Adipocyte (in vitro differentiated cells): ENCODE results near the gene NPPA.
A peak's percentile ranks its signal among the peaks of the same experiment; 100 is the strongest.
"Not testable (repeated sequence)": the region's sequence is repeated elsewhere in the genome, so short reads cannot be mapped to it uniquely, and the experiment has no call there.

ENCODE experiments used
- DNase-seq: peaks from one replicate; pipeline ENCODE4 v3.0.0-alpha.2; 2015; ENCODE audit warnings: low read depth
- H3K27me3 ChIP-seq: replicated peaks from 2 replicates; pipeline ENCODE4 v1.7.0; 2013; ENCODE audit warnings: mild to moderate bottlenecking, low read length, moderate library complexity; ENCODE audit not compliant: control insufficient read depth, insufficient read depth
- H3K36me3 ChIP-seq: 2 replicates; pipeline ENCODE4 v1.7.0; 2013; ENCODE audit warnings: low read length, mild to moderate bottlenecking, moderate library complexity; ENCODE audit not compliant: control insufficient read depth, insufficient read depth, severe bottlenecking
- H3K4me1 ChIP-seq: 2 replicates; pipeline ENCODE4 v1.7.0; 2013; ENCODE audit warnings: mild to moderate bottlenecking, low read length, moderate library complexity; ENCODE audit not compliant: control insufficient read depth, insufficient read depth
- H3K4me3 ChIP-seq: 2 replicates; pipeline ENCODE4 v1.7.0; 2013; ENCODE audit warnings: mild to moderate bottlenecking, low read length, moderate library complexity
- H3K9ac ChIP-seq: 2 replicates; pipeline ENCODE4 v1.7.0; 2013; ENCODE audit warnings: mild to moderate bottlenecking, low read length, moderate library complexity
- H3K9me3 ChIP-seq: 2 replicates; pipeline ENCODE4 v1.7.0; 2013; ENCODE audit warnings: mild to moderate bottlenecking, low read length, moderate library complexity; ENCODE audit not compliant: control insufficient read depth

NPPA gene

DNA sequence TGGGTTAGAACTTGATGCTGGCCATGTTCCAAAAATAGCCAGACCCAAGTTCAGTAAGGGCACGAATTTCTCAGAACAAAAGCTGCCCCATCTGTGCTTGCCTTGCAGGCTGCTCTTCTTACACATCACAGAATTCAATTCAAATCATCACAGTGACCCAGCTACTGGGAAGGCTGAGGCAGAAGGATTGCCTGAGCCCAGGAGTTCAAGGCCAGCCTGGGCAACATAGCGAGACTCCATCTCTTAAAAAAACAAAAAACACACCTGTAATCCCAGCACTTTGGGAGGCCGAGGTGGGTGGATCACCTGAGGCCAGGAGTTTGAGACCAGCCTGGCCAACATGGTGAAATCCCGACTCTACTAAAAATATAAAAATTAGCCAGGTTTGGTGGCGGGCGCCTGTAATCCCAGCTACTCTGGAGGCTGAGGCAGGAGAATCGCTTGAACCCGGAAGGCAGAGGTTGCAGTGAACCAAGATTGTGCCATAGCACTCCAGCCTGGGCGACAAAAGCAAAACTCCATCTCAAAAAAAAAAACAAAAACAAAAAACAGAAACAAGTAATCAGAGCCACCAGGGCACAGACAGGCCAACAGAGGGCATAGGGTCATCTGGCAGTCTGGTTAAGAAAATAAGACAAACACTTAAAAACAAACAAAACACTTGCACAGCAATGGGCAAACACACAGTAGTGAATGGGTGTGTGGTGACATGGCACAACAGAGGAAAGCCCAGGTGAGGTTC, 43.5 kb downstream of the NPPA start:
- not testable (repeated sequence) for DNase-seq, H3K27me3 ChIP-seq, H3K9me3 ChIP-seq
- Histone ChIP-seq H3K4me1 (peaks cover 50% of the 10 kb centered on the region), H3K4me3 (peak overlapping the region; percentile 95), H3K9ac (peak overlapping the region; percentile 94), H3K36me3 (peaks cover 27% of the 10 kb centered on the region)

DNA sequence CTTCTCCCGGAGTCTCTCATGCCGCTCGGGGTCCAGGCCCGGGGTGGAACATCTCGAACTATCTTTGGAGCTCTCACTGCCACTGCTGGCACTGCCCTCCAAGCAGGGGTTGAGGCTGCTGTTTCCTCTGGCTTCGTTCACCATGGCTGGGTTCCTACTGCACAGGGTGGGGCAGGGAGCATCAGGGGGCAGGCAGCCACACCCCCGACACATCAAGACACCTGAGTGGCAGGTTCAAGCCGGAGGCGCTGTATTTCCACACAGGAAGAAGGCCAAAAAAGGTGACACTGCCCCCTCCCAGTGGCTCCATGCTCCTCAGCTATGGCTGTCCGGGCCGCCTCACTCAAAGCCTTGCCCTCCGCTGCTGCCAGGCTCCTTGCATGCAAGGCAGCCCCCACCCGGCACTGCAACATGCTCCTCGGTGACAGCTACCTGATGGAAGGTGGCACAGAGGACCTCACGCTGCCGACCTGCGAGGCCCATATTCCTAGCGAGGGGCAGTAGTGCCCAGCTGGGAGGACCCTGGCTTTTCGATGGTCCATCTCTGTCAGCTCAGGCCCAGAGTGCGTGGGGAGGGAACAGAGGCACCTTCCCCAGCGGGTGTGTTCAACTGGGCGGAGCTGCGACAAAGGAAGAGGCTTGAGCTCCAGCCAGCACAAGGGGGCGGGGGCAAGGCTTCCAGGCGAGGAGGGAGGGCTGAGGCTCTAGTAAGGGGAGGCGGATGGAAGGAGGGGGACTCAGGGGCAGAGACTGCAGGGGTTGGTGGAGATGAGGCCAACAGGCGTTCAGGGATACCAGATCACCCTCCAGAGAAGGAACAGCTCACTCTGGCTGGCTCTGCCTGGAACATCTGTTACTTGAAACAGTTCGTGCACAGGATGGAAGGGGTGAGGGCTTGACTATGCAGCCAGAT, 44.4 kb downstream of the NPPA start:
- peak overlapping the region; percentile 95 for H3K4me3 ChIP-seq
- H3K4me1 ChIP-seq: peaks cover 50% of the 10 kb centered on the region
- peaks cover 26% of the 10 kb centered on the region for H3K36me3 ChIP-seq
- H3K27me3 ChIP-seq: no peaks in the 10 kb centered on the region
- H3K9me3 ChIP-seq: no peaks in the 10 kb centered on the region
- DNase-seq: peak; percentile 98
- peak overlapping the region; percentile 91 for H3K9ac ChIP-seq

DNA sequence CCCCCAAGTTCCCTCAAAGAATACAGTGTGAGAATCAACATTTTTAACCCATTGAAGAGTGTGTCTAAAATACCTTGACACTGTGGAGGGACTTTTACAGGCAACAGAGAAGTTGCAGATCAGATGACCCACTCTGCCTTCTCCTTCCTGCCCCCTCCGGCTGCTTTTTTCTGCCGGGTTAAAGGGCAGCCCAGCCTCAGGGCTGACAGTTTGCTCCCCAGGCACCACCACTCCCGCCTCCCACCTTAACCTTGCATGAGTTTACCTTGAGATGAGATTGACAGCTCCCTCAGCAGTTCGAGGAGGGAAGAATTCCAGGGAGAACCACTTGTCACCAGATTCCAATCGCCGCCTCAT, 45.0 kb downstream of the NPPA start:
- Histone ChIP-seq H3K36me3 (peaks cover 24% of the 10 kb centered on the region), H3K4me1 (peaks cover 50% of the 10 kb centered on the region), H3K4me3 (peak overlapping the region; percentile 95), H3K27me3 (no peaks in the 10 kb centered on the region), H3K9ac (peak overlapping the region; percentile 91), H3K9me3 (no peaks in the 10 kb centered on the region)
- DNase-seq: peak; percentile 43

DNA sequence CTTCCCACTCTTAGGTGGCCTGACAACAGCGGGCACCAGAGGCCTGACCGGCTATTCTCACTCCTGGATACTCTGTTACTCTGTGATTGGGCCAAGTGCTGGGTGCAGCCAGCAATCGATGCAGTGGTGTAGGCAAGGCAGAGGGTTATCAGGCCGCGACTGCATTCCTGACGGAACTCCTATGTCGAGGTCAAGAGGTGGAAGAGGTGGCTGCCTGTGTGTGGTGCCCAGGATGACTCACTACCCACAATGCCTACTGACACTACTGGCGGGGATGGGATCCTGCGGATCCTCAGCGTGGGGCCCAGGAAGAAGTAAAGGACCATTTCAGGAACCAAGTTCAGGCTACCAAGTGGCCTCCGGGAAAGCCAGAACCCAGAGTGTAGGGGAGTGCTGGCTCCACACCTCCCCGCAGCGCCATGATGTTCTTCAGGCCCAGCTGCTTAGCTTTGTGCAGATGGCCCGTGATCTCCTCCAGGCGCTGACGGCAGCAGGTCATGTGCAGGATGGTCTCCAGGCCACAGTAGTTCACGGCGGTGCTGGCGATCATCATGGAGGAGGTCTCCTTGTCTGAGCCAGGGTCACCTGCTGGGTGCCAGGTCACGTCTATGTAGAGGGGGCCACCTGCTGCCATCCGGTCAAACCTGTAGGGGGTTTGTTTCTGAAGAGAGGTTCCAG, 46.7 kb downstream of the NPPA start:
- peaks cover 52% of the 10 kb centered on the region for H3K4me1 ChIP-seq
- H3K36me3 ChIP-seq: peaks cover 27% of the 10 kb centered on the region
- H3K9me3 ChIP-seq: no peaks in the 10 kb centered on the region
- H3K27me3 ChIP-seq: no peaks in the 10 kb centered on the region
- no peak for DNase-seq
- H3K4me3 ChIP-seq: peak overlapping the region; percentile 16
- H3K9ac ChIP-seq: no peak overlapping the region

DNA sequence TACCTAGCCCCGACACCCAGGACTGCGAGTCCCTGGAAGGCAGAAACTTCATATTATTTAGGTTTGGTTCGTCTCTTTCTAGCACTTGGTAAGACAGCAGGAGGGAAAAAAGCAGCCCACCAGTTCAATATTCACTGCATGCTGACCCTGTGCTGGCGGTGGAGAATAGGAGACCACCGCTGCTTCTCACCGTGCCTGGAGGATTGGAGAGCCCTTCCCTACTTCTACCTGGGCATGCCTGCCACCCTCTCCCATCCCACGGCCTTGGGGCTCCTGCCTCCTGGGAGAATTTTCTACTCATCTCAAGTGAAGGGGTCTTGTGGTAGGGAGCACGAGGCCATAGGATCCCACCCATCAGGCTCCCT, 47.2 kb downstream of the NPPA start:
- Histone ChIP-seq H3K9ac (no peak overlapping the region), H3K4me1 (peaks cover 52% of the 10 kb centered on the region), H3K36me3 (peaks cover 33% of the 10 kb centered on the region), H3K9me3 (no peaks in the 10 kb centered on the region), H3K27me3 (no peaks in the 10 kb centered on the region), H3K4me3 (no peak overlapping the region)
- DNase-seq: no peak

DNA sequence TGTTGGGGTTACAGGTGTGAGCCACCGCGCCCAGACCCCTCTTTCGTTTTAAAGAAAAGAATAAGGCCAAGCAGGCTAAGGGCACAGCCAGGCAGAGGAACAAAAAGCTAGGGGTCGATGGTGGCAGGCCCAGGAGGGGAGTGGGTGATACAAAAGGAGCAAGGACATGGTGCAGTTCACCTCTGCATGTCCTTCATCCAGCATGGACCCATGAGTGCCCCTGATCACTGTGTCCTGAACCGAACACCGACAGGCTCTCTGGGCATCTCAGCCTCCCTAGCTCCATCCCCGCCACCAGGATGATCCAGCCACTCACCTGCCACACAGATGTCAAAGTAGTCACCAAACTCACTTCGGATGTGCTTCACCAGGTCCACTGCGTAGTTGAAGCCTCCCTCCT, 47.7 kb downstream of the NPPA start:
- no peaks in the 10 kb centered on the region for H3K9me3 ChIP-seq
- no peaks in the 10 kb centered on the region for H3K27me3 ChIP-seq
- H3K4me1 ChIP-seq: peaks cover 52% of the 10 kb centered on the region
- H3K9ac ChIP-seq: no peak overlapping the region
- H3K4me3 ChIP-seq: no peak overlapping the region
- DNase-seq: no peak
- H3K36me3 ChIP-seq: peaks cover 37% of the 10 kb centered on the region

DNA sequence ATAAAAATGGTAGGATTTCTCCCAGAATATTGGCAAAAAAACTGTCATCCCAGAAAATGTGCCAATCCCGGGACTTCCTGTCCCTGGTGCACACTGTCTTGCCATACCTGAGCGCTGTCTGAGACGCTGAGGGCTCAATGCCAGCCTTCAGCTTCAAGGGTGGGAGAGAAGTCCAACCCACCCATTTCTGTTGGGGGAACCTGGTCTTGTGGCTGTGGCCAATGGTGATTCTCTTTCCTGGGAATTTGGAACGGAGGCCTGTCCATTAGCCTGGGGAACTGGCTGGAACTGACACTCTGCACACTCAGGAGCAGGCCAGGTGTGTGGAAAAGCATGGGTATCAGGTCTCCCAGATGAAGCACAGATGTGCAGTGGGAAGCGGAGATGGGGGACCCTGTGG, 48.5 kb downstream of the NPPA start:
- Histone ChIP-seq H3K27me3 (no peaks in the 10 kb centered on the region), H3K9ac (no peak overlapping the region), H3K4me3 (no peak overlapping the region), H3K4me1 (peaks cover 47% of the 10 kb centered on the region), H3K36me3 (peaks cover 45% of the 10 kb centered on the region), H3K9me3 (no peaks in the 10 kb centered on the region)
- DNase-seq: no peak

DNA sequence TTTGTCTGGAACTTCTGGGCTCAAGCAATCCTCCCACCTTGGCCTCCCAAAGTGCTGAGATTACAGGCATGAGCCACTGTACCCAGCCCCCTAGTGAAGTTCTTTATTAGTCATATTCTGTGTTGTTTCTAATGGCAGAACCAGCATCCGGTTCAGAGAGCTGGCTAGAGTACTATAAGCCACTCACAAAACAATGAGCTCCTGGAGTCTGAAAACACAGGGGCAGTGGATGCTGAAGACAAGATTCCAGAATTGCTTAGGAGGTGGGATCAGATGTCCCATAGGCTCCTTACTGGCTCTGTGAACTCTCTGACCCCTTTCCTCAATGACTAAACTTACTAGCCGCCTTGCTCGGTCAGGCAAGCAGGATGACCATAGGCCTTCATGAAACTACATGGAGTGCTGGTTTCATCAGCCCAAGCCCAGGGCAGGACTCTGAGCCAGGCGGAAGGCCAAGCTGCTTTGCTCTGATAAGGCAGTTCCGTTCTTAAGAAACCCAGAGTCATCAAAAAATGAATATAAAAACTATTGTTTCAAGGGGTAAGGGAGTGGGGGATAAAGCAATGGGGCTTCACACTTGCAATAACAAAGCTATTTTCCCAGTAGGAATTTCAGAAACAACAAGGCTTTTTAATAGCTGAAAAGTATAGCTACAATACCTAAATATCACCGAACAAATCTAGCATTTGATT, 49.9 kb downstream of the NPPA start:
- H3K9ac ChIP-seq: peak overlapping the region; percentile 20
- peaks cover 35% of the 10 kb centered on the region for H3K4me1 ChIP-seq
- no peaks in the 10 kb centered on the region for H3K9me3 ChIP-seq
- H3K36me3 ChIP-seq: peaks cover 54% of the 10 kb centered on the region
- DNase-seq: no peak
- no peak overlapping the region for H3K4me3 ChIP-seq
- no peaks in the 10 kb centered on the region for H3K27me3 ChIP-seq

DNA sequence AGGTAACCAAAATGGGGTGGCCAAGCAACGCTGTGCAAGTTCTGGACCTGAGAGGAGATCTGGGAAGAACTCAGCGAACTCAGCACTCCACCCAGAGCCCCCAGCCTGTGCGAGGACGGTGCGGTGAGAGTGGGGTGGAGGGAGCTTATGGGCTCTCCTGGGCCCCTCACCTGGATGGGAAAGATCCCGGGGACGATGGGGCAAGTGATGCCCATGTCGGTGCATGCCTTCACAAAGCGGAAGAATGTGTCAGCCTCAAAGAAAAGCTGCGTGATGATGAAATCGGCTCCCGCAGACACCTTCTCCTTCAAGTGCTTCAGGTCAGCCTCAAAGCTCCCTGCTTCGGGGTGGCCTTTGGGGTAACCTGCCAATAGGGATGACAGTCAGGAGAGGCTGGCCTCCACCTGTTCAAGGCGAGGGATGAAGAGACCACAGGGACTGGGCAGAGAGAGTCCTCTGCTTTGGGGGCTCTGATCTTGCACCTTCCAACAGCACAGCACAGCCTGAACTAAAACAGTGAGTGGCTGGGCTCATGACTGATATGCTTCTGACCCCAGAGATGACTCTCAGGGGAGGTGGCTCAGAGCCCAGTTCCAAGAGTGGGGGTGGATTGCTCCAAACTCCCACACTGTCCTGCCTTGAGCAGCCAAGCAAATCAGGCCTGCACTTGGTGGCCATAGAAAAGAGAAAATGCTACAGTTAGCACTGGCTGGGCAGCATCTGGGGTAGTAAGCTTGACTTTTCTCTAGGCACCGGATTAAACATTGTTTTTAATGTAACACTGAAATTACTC, 51.4 kb downstream of the NPPA start:
- Histone ChIP-seq H3K9ac (peak overlapping the region; percentile 57), H3K27me3 (no peaks in the 10 kb centered on the region), H3K4me1 (peaks cover 39% of the 10 kb centered on the region), H3K4me3 (no peak overlapping the region), H3K36me3 (peaks cover 59% of the 10 kb centered on the region), H3K9me3 (no peaks in the 10 kb centered on the region)
- DNase-seq: no peak
